Neural cell (in vitro differentiated cells): ENCODE results near the gene GPC3. TPM values are rescaled to one million over a fixed set of nuclear protein-coding genes. Genes with fewer than 3 reads are reported as not detected.

Experiments
- H2AFZ ChIP-seq: fragments of 200-600, 300-800 bp; sonication (generic), shearing (Covaris generic); 2 replicates; pipeline ENCODE4 v1.6.0; 2014; ENCODE audit warnings: low read depth, mild to moderate bottlenecking, antibody characterized with exemption, low read length, moderate library complexity
- H3F3A ChIP-seq: fragments of 200-600 bp; shearing (Covaris generic); 2 replicates; pipeline ENCODE4 v1.6.1; 2016; ENCODE audit warnings: mild to moderate bottlenecking, moderate library complexity, mixed read lengths, antibody characterized with exemption, low read length; ENCODE audit not compliant: insufficient read depth, poor library complexity, severe bottlenecking
- H3K27ac ChIP-seq: fragments of 200-600, 300-800 bp; sonication (generic), shearing (Covaris generic); 2 replicates; pipeline ENCODE4 v1.5.1; 2014; ENCODE audit warnings: mild to moderate bottlenecking, low read length, moderate library complexity
- H3K27me3 ChIP-seq: fragments of 300-800, 200-600 bp; sonication (generic), shearing (Covaris generic); 2 replicates; pipeline ENCODE4 v1.6.0; 2014; ENCODE audit warnings: mild to moderate bottlenecking, low read depth, low read length, moderate library complexity; ENCODE audit not compliant: insufficient read depth
- H3K36me3 ChIP-seq: fragments of 300-800, 200-600 bp; sonication (generic), shearing (Covaris generic); 2 replicates; pipeline ENCODE4 v1.5.1; 2014; ENCODE audit warnings: mild to moderate bottlenecking, antibody characterized with exemption, low read length, moderate library complexity; ENCODE audit not compliant: insufficient read depth
- H3K4me2 ChIP-seq: fragments of 300-800, 200-600 bp; sonication (generic), shearing (Covaris generic); 2 replicates; pipeline ENCODE4 v1.6.0; 2014; ENCODE audit warnings: mild to moderate bottlenecking, low read length
- H3K4me3 ChIP-seq: fragments of 300-800, 200-600 bp; sonication (generic), shearing (Covaris generic); 2 replicates; pipeline ENCODE4 v1.5.1; 2014; ENCODE audit warnings: mild to moderate bottlenecking, low read length, moderate library complexity
- H3K79me2 ChIP-seq: fragments of 200-600 bp; shearing (Covaris generic); replicated peaks from 2 replicates; pipeline ENCODE4 v1.6.0; 2014; ENCODE audit warnings: mild to moderate bottlenecking, low read length, moderate library complexity; ENCODE audit not compliant: insufficient read depth
- H3K9ac ChIP-seq: fragments of 300-800, 200-600 bp; sonication (generic), shearing (Covaris generic); 2 replicates; pipeline ENCODE4 v1.6.1; 2016; ENCODE audit warnings: mild to moderate bottlenecking, low read length, mixed read lengths
- H3K9me2 ChIP-seq: fragments of 200-600 bp; shearing (Covaris generic); 2 replicates; pipeline ENCODE4 v1.6.1; 2016; ENCODE audit warnings: mild to moderate bottlenecking, low read length, mixed read lengths; ENCODE audit not compliant: insufficient read depth
- H3K9me3 ChIP-seq: fragments of 200-600, 300-800 bp; sonication (generic), shearing (Covaris generic); 2 replicates; pipeline ENCODE4 v1.6.1; 2016; ENCODE audit warnings: mild to moderate bottlenecking, mixed run types, low read length, moderate library complexity, mixed read lengths
- H4K20me1 ChIP-seq: fragments of 200-600 bp; shearing (Covaris generic); 2 replicates; pipeline ENCODE4 v1.6.1; 2016; ENCODE audit warnings: mild to moderate bottlenecking, mixed run types; ENCODE audit not compliant: insufficient read depth
- CTCF ChIP-seq: fragments of 450-650 bp; IDR thresholded peaks from 2 replicates; pipeline ENCODE4 v1.5.1; 2014; ENCODE audit warnings: antibody characterized with exemption, mild to moderate bottlenecking, moderate library complexity; ENCODE audit not compliant: poor library complexity, severe bottlenecking
- EP300 ChIP-seq: fragments of 450-650 bp; conservative IDR thresholded peaks from 2 replicates; pipeline ENCODE4 v1.6.1; 2014; ENCODE audit warnings: antibody characterized with exemption, mild to moderate bottlenecking, moderate library complexity; ENCODE audit not compliant: poor library complexity, severe bottlenecking
- EZH2 ChIP-seq: fragments of 200-600, 300-800 bp; shearing (Covaris generic), sonication (generic); IDR thresholded peaks from 2 replicates; pipeline ENCODE4 v1.6.1; 2014; ENCODE audit warnings: antibody characterized with exemption, low read length, borderline replicate concordance, mild to moderate bottlenecking; ENCODE audit not compliant: insufficient read depth, poor library complexity, severe bottlenecking
- MXI1 ChIP-seq: fragments of 450-650 bp; conservative IDR thresholded peaks from 2 replicates; pipeline ENCODE4 v1.6.1; 2014; ENCODE audit warnings: antibody characterized with exemption, mild to moderate bottlenecking; ENCODE audit not compliant: poor library complexity, severe bottlenecking
- POLR2AphosphoS5 ChIP-seq: IDR thresholded peaks from 2 replicates; pipeline ENCODE4 v1.6.1; 2012
- RAD21 ChIP-seq: fragments of 450-650 bp; conservative IDR thresholded peaks from 2 replicates; pipeline ENCODE4 v1.6.1; 2014; ENCODE audit warnings: antibody characterized with exemption, mild to moderate bottlenecking, moderate library complexity
- REST ChIP-seq: IDR thresholded peaks from 2 replicates; pipeline ENCODE4 v1.6.1; 2012; ENCODE audit warnings: borderline replicate concordance
- SMC3 ChIP-seq: fragments of 450-650 bp; conservative IDR thresholded peaks from 2 replicates; pipeline ENCODE4 v1.6.1; 2014; ENCODE audit warnings: antibody characterized with exemption, mild to moderate bottlenecking, moderate library complexity; ENCODE audit not compliant: poor library complexity
- TAF1 ChIP-seq: IDR thresholded peaks from 2 replicates; pipeline ENCODE4 v1.6.1; 2012; ENCODE audit warnings: low read depth
- polyA plus RNA-seq: library from polyadenylated mRNA; depleted of rRNA; stranded (reverse); fragments of >200 nt; gene quantifications from 2 replicates; pipeline ENCODE4 v1.2.3, GENCODE V29; 2014

The GPC3 gene
- polyA plus RNA-seq, 1 donor from 2014 or later = 2.1 TPM

- no peaks in the 10 kb centered on the region for H3K9me3 ChIP-seq
- no peaks in the 10 kb centered on the region for H3K79me2 ChIP-seq
- H3K4me3 ChIP-seq = no peak overlapping the region
- H4K20me1 ChIP-seq = no peaks in the 10 kb centered on the region
- no peak overlapping the region for H3K4me2 ChIP-seq
- no peaks in the 10 kb centered on the region for H3K9me2 ChIP-seq
- no peaks in the 10 kb centered on the region for H3K36me3 ChIP-seq
- H3K27me3 ChIP-seq = no peaks in the 10 kb centered on the region
- H3K9ac ChIP-seq = no peak overlapping the region
- no peak for TF ChIP-seq SMC3
- no peak for TF ChIP-seq RAD21
- TF ChIP-seq EP300 = no peak
- no peak for TF ChIP-seq TAF1
- TF ChIP-seq MXI1 = no peak
- no peak for TF ChIP-seq CTCF
- no peak for TF ChIP-seq POLR2AphosphoS5
- TF ChIP-seq EZH2 = no peak
- no peak overlapping the region for H3K27ac ChIP-seq
- no peaks in the 10 kb centered on the region for H3F3A ChIP-seq
- H2AFZ ChIP-seq = no peak overlapping the region
These were observed 240.0 kb downstream of the GPC3 start for GRCh38 chrX:133745349-133745748.

- H3K27ac ChIP-seq = no peak overlapping the region
- H3K4me2 ChIP-seq = no peak overlapping the region
- no peak overlapping the region for H3K4me3 ChIP-seq
- no peaks in the 10 kb centered on the region for H3K36me3 ChIP-seq
- H3K79me2 ChIP-seq = no peaks in the 10 kb centered on the region
- TF ChIP-seq REST (no peak), MXI1 (no peak), SMC3 (no peak), CTCF (no peak)
- no peak overlapping the region for H2AFZ ChIP-seq
- H3F3A ChIP-seq = no peaks in the 10 kb centered on the region
- H3K27me3 ChIP-seq = no peaks in the 10 kb centered on the region
- no peaks in the 10 kb centered on the region for H3K9me2 ChIP-seq
- H3K9ac ChIP-seq = no peak overlapping the region
- H3K9me3 ChIP-seq = no peaks in the 10 kb centered on the region
- no peaks in the 10 kb centered on the region for H4K20me1 ChIP-seq
These were observed 242.6 kb downstream of the GPC3 start for GRCh38 chrX:133742602-133743305.
